ENCODE measurements around the gene ABCB1.

GRCh38 chr7:87505122-87505521 is 95.6 kb downstream of the ABCB1 start:
- TF ChIP-seq CTCF (IDR thresholded peaks at IDR 0.05 in 4 of 5, conservative IDR thresholded peaks at IDR 0.05 in 1 of 5) (no peak), POLR2A (IDR thresholded peaks at IDR 0.05) (no peak)
